Measurements from ENCODE around the gene EIF4G1.

GRCh38 chr3:184344579-184345316, 30.3 kb downstream of the EIF4G1 start:
- TF ChIP-seq POLR2A (IDR thresholded peaks at IDR 0.05; ENCODE audit: borderline replicate concordance, extremely low read depth, insufficient read depth, insufficient read length) = no peak
- no peak for TF ChIP-seq RAD21 (IDR thresholded peaks at IDR 0.05; ENCODE audit: low read depth)
- TF ChIP-seq REST (IDR thresholded peaks at IDR 0.05; ENCODE audit: low read depth) = no peak
- no peak for TF ChIP-seq CTCF (IDR thresholded peaks at IDR 0.05 in 2 of 3, conservative IDR thresholded peaks at IDR 0.05 in 1 of 3; ENCODE audit: borderline replicate concordance in 1 of 3, insufficient read depth in 1 of 3, low read depth in 2 of 3, low read length in 2 of 3)
- TF ChIP-seq SIN3A (IDR thresholded peaks at IDR 0.05; ENCODE audit: low read depth) = no peak; the same call in 1 of the 2 replicates
- no peak for TF ChIP-seq JUND (IDR thresholded peaks at IDR 0.05)
- TF ChIP-seq EZH2 (IDR thresholded peaks at IDR 0.05) = no peak
- no peak for TF ChIP-seq ELF1 (IDR thresholded peaks at IDR 0.05; ENCODE audit: borderline replicate concordance, low read depth)
- TF ChIP-seq YY1 (IDR thresholded peaks at IDR 0.05; ENCODE audit: extremely low read depth, insufficient replicate concordance, low read depth, low read length) = no peak
- TF ChIP-seq ZBTB33 (IDR thresholded peaks at IDR 0.05; ENCODE audit: extremely low read depth, insufficient replicate concordance, low read length) = no peak
- TF ChIP-seq POLR2AphosphoS5 (IDR thresholded peaks at IDR 0.05; ENCODE audit: low read depth, low read length) = no peak
- no peak for TF ChIP-seq MAX (IDR thresholded peaks at IDR 0.05)
- no peak for TF ChIP-seq EZH2phosphoT487 (IDR thresholded peaks at IDR 0.05; ENCODE audit: borderline replicate concordance)

Data from HCT116 (cell line).